SIG-M5 treated with dmso at 0.1 percent for 504 hours (cell line): Measurements from ENCODE around the gene DENND1C.

ENCODE experiments used
- DNase-seq: peaks from one replicate; lab custom pipeline; 2025; ENCODE audit not compliant: unreplicated experiment; lab: John Stamatoyannopoulos, UW

The DENND1C gene

GRCh38 chr19:6481541-6482342 is at the start of gene DENND1C:
DENND1C (minus strand) TSS chr19:6481787; CDS start chr19:6481695, 92 bp downstream.
- peak; percentile 41 for DNase-seq

- peak; percentile 80 for DNase-seq
These were observed 49.0 kb upstream of the DENND1C start, which contains the start of gene TNFSF9 for GRCh38 chr19:6530386-6531162. TNFSF9 (plus strand) TSS chr19:6531026; CDS start chr19:6531037, 11 bp downstream.

- no peak for DNase-seq
These were observed 48.4 kb upstream of the DENND1C start for GRCh38 chr19:6529937-6530385.

GRCh38 chr19:6529351-6529750 is 47.8 kb upstream of the DENND1C start:
- no peak for DNase-seq

GRCh38 chr19:6528544-6529121 is 47.0 kb upstream of the DENND1C start:
- DNase-seq: peak; percentile 74

GRCh38 chr19:6527893-6528543 is 46.4 kb upstream of the DENND1C start:
- DNase-seq: no peak

- DNase-seq: no peak
These were observed 42.7 kb upstream of the DENND1C start for GRCh38 chr19:6524311-6524710.

- DNase-seq: no peak
These were observed 41.1 kb upstream of the DENND1C start for GRCh38 chr19:6522712-6523111.

GRCh38 chr19:6521718-6522646 is 40.4 kb upstream of the DENND1C start:
- DNase-seq: peak; percentile 93

GRCh38 chr19:6519289-6519688 is 37.7 kb upstream of the DENND1C start:
- no peak for DNase-seq

- no peak for DNase-seq
These were observed 36.7 kb upstream of the DENND1C start for GRCh38 chr19:6518145-6518911.

GRCh38 chr19:6516659-6517291 is 35.2 kb upstream of the DENND1C start:
- peak; percentile 84 for DNase-seq

- DNase-seq: peak; percentile 97
These were observed 34.6 kb upstream of the DENND1C start for GRCh38 chr19:6516018-6516658.

- no peak for DNase-seq
These were observed 33.4 kb upstream of the DENND1C start for GRCh38 chr19:6514926-6515544.

- no peak for DNase-seq
These were observed 32.5 kb upstream of the DENND1C start for GRCh38 chr19:6514089-6514488.

- no peak for DNase-seq
These were observed 29.0 kb upstream of the DENND1C start for GRCh38 chr19:6510618-6511017.

GRCh38 chr19:6509118-6509971 is 27.8 kb upstream of the DENND1C start:
- DNase-seq: no peak
